ENCODE measurements around the gene MED9.

DNA sequence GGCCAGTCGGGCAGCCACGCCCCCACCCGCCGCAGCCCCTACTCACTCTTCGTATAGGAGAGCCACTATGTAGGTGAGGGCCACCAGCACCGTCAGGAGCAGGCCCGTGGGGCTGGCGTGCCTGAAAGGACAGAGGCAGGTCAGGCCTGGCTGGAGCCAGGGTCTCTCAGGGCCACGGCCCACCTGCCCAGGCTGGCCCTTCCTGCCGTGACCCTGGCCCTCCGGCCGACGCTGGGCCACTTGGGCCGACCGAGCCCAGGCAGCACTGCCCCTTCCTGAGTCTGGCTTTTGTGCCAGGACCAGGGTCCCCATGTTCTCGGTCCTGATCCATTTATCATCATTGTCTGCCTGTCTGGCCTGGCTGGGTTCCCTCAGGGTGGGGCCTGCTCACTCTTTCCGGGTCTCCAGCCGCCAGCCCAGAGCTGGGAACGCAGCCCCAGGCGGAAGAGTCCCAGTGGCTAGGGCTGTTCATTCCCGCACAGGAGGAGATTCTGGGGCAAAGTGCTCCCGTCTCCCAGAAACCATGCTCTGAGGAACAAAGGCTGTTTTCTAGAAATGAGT is 29.5 kb downstream of the MED9 start:
- TF ChIP-seq CTCF (IDR thresholded peaks at IDR 0.05) (no peak), POLR2A (IDR thresholded peaks at IDR 0.05) (no peak)
